B cell (primary cell): ENCODE measurements around the gene ARHGEF10L. TPM values are rescaled to one million over a fixed set of nuclear protein-coding genes. Genes with fewer than 3 reads are reported as not detected.

ENCODE experiments used
- ATAC-seq: fragments of 200-7000 bp; cut with Tn5 transposase; one replicate; pipeline ENCODE4 v1.10.0; 2021; ENCODE audit warnings: low read depth, mild to moderate bottlenecking, moderate number of reproducible peaks, moderate library complexity
- CTCF ChIA-PET: fragments of 350-600 bp; sonication (Branson Sonifier 250); formaldehyde crosslinking; loops from one replicate; lab custom pipeline; 2021; ENCODE audit warnings: antibody characterized with exemption, inconsistent platforms; lab: Charles Lee
- POLR2A ChIA-PET: fragments of 350-600 bp; sonication (Branson Sonifier 250); formaldehyde crosslinking; loops from one replicate; lab custom pipeline; 2021; ENCODE audit warnings: antibody characterized with exemption; lab: Charles Lee
- DNase-seq: peaks from one replicate; pipeline ENCODE4 v3.0.0; 2013
- H2AFZ ChIP-seq: 2 replicates; pipeline ENCODE4 v1.6.1; 2012; ENCODE audit warnings: mild to moderate bottlenecking, low read depth, low read length; ENCODE audit not compliant: insufficient read depth, poor library complexity, severe bottlenecking
- H3K27ac ChIP-seq, 2 donors: 1 replicate in 1 of 2; 2 replicates in 1 of 2; pipeline ENCODE4 v1.5.1; 2012 to 2013; ENCODE audit warnings: low read length in 2 of 2, mild to moderate bottlenecking in 2 of 2, moderate library complexity in 1 of 2
- H3K27me3 ChIP-seq, 4 experiments: fragments of 200-600 bp in 1 of 4; sonication (generic) in 1 of 4; replicated peaks in 1 of 4; 1 replicate in 2 of 4; 2 replicates in 2 of 4; pipeline versions ENCODE4 v1.6.1 to v1.7.0; 2013 to 2016; ENCODE audit warnings: low read length in 3 of 4, mild to moderate bottlenecking in 2 of 4, mixed read lengths in 1 of 4, moderate library complexity in 1 of 4; ENCODE audit not compliant: insufficient read depth in 4 of 4, control insufficient read depth in 3 of 4; ENCODE audit errors: control extremely low read depth in 1 of 4
- H3K36me3 ChIP-seq, 2 experiments: replicated peaks in 1 of 2; 1 replicate in 1 of 2; 2 replicates in 1 of 2; pipeline versions ENCODE4 v1.6.1 to v1.7.1; 2013; ENCODE audit warnings: low read length in 1 of 2; ENCODE audit not compliant: insufficient read depth in 2 of 2, control insufficient read depth in 1 of 2; ENCODE audit errors: control extremely low read depth in 1 of 2, extremely low read depth in 1 of 2
- H3K4me1 ChIP-seq, 2 donors: fragments of 200-600 bp in 1 of 2; sonication (generic) in 1 of 2; 1 replicate in 1 of 2; 2 replicates in 1 of 2; pipeline versions ENCODE4 v1.5.1 to v1.6.1; 2013 to 2017; ENCODE audit warnings: low read length in 2 of 2; ENCODE audit not compliant: control insufficient read depth in 2 of 2, insufficient read depth in 2 of 2
- H3K4me2 ChIP-seq: replicated peaks from 2 replicates; pipeline ENCODE3; 2012; ENCODE audit warnings: mild to moderate bottlenecking, low read depth, low read length; ENCODE audit not compliant: poor library complexity, severe bottlenecking
- H3K4me3 ChIP-seq, 5 experiments: fragments of 200-600 bp in 1 of 5; sonication (generic) in 1 of 5; 1 replicate in 3 of 5; 2 replicates in 2 of 5; pipeline versions ENCODE4 v1.5.1 to v1.7.0; 2011 to 2016; ENCODE audit warnings: low read length in 4 of 5, mild to moderate bottlenecking in 4 of 5, low read depth in 2 of 5, control low read depth in 1 of 5, moderate library complexity in 1 of 5; ENCODE audit not compliant: insufficient read depth in 1 of 5; ENCODE audit errors: control extremely low read depth in 1 of 5, extremely low read depth in 1 of 5
- H3K79me2 ChIP-seq: fragments of 200-600 bp; sonication (generic); one replicate; pipeline ENCODE4 v1.6.0; 2016; ENCODE audit warnings: low read length; ENCODE audit not compliant: control insufficient read depth, insufficient read depth
- H3K9ac ChIP-seq: fragments of 200-600 bp; sonication (generic); 2 replicates; pipeline ENCODE4 v1.6.1; 2017; ENCODE audit warnings: mild to moderate bottlenecking, low read length, moderate library complexity
- H3K9me3 ChIP-seq, 3 donors: one replicate each; pipeline versions ENCODE4 v1.6.1 to v1.7.1; 2013; ENCODE audit warnings: low read length in 2 of 3; ENCODE audit not compliant: control insufficient read depth in 2 of 3, insufficient read depth in 1 of 3; ENCODE audit errors: control extremely low read depth in 1 of 3
- H4K20me1 ChIP-seq: 2 replicates; pipeline ENCODE4 v1.6.0; 2012; ENCODE audit warnings: mild to moderate bottlenecking, low read length; ENCODE audit not compliant: insufficient read depth, control insufficient read depth, poor library complexity, severe bottlenecking
- H3K27ac Mint-ChIP-seq: one replicate; pipeline ENCODE4 v1.8.0; 2021; ENCODE audit warnings: mixed read lengths
- H3K27me3 Mint-ChIP-seq: one replicate; pipeline ENCODE4 v1.8.0; 2021; ENCODE audit warnings: mixed read lengths
- H3K4me1 Mint-ChIP-seq: one replicate; pipeline ENCODE4 v1.8.0; 2021; ENCODE audit warnings: mixed read lengths
- H3K4me3 Mint-ChIP-seq: one replicate; pipeline ENCODE4 v1.8.0; 2021; ENCODE audit warnings: mixed read lengths
- H3K9me3 Mint-ChIP-seq: one replicate; pipeline ENCODE4 v1.8.0; 2022; ENCODE audit warnings: mixed read lengths; ENCODE audit not compliant: insufficient read depth
- EZH2 ChIP-seq: IDR thresholded peaks from 2 replicates; pipeline ENCODE4 v1.6.1; 2012; ENCODE audit warnings: borderline replicate concordance, low read depth, mild to moderate bottlenecking, moderate library complexity, low read length; ENCODE audit not compliant: insufficient read depth, poor library complexity, severe bottlenecking
- WGBS: methylation state at CpG from one replicate; pipeline ENCODE4 v1.1.5; 2013; ENCODE audit warnings: missing lambda C conversion rate; ENCODE audit not compliant: insufficient coverage; 5-methylcytosine and 5-hydroxymethylcytosine counted together
- intact Hi-C: fragments of 100-400 bp; cut with micrococcal nuclease; formaldehyde crosslinking; loops from one replicate; pipeline ENCODE4 v1.10.0; 2022
- polyA plus RNA-seq: library from polyadenylated mRNA; depleted of rRNA; stranded (reverse); fragments of >200 nt; gene quantifications from 2 replicates; pipeline ENCODE4 v1.2.3, GENCODE V29; 2012
- total RNA-seq, 2 donors: library from RNA; stranded (reverse); fragments of 120-200 nt in 1 of 2; gene quantifications; 1 replicate in 1 of 2; 2 replicates in 1 of 2; pipeline versions ENCODE4 v1.2.3 to v1.2.4, GENCODE V29; 2013 to 2022
- TF ChIP-seq, protein P1 (sequence below): fragments of 200-600 bp; IDR thresholded peaks from one replicate; pipeline ENCODE4 v1.8.0; 2022; ENCODE audit warnings: antibody characterized with exemption, mild to moderate bottlenecking

The ARHGEF10L gene
- total and polyA plus RNA-seq, 2 donors (not counting 1 experiment from before 2014, with no cell fraction given), result 2.0 to 4.9 TPM

DNA sequence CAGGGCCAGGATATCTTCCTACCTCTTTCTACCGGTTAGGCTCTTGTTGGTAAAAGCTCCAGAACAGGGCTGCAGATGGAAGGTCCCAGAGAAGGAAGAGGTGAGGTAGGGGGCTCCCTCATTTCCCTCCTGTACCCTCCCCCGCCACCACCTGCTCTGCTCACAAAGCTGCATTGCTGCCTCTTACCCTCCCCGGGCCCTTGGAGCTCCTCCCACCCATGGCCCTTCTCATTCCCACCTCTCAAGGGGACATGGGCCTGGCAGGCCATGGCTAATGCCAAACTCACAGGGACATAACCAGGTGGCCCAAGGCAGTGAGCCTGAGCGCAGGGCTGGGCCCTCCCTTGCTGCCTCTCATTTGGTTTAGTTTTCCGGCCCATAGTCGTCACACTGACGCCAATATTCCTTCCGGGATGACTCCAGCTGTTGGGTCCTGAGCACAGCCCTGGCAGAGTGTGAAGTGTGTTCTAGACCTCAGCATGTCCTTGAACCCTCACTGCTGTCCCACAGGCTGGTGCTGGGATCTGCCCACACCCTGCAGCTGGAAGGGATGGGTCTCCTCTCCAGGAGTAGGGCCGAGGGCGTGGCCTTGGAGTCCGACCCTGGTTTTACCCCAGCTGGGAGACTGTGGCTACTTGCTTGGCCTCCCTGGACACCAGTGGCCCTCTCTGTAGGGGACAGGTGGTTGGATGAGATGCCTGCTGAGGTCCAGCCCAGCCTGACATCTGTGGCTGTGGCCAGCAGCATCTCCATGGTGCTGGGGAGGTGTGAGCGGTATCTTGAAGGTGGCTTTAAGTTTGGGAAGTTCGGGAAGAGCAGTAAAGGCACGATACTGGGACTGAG lies 104.6 kb downstream of the ARHGEF10L start:
- Mint-ChIP-seq H3K9me3 (no peaks in the 10 kb centered on the region), H3K27ac (no peak overlapping the region), H3K27me3 (peaks cover 4% of the 10 kb centered on the region), H3K4me3 (no peak overlapping the region), H3K4me1 (no peaks in the 10 kb centered on the region)
- DNase-seq (no peak), ATAC-seq (no peak)
- no peak overlapping the region for H3K4me3 ChIP-seq
- H3K27me3 ChIP-seq, result peaks cover 0 to 3% (median 0%) of the 10 kb centered on the region in 4 experiments
- TF ChIP-seq, protein P1, sequence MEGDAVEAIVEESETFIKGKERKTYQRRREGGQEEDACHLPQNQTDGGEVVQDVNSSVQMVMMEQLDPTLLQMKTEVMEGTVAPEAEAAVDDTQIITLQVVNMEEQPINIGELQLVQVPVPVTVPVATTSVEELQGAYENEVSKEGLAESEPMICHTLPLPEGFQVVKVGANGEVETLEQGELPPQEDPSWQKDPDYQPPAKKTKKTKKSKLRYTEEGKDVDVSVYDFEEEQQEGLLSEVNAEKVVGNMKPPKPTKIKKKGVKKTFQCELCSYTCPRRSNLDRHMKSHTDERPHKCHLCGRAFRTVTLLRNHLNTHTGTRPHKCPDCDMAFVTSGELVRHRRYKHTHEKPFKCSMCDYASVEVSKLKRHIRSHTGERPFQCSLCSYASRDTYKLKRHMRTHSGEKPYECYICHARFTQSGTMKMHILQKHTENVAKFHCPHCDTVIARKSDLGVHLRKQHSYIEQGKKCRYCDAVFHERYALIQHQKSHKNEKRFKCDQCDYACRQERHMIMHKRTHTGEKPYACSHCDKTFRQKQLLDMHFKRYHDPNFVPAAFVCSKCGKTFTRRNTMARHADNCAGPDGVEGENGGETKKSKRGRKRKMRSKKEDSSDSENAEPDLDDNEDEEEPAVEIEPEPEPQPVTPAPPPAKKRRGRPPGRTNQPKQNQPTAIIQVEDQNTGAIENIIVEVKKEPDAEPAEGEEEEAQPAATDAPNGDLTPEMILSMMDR, result no peak
- TF ChIP-seq EZH2, result no peak
- no peaks in the 10 kb centered on the region for H3K36me3 ChIP-seq
- WGBS, result 88% methylated on average over 12 of the region's 14 CpGs
- peaks cover 0 to 3% of the 10 kb centered on the region in 2 donors for H3K4me1 ChIP-seq
- no peak overlapping the region for H3K27ac ChIP-seq
- no peaks in the 10 kb centered on the region for H3K9me3 ChIP-seq
- intact Hi-C loops, result no loop called here
- H3K9ac ChIP-seq, result no peak overlapping the region
- no peaks in the 10 kb centered on the region for H3K79me2 ChIP-seq
- ChIA-PET CTCF (no interaction called here), POLR2A (no interaction called here)
- H3K4me2 ChIP-seq, result no peak overlapping the region
- no peaks in the 10 kb centered on the region for H4K20me1 ChIP-seq
- H2AFZ ChIP-seq, result no peak overlapping the region
